Measurements from ENCODE around the gene CFAP20DC.

DNA sequence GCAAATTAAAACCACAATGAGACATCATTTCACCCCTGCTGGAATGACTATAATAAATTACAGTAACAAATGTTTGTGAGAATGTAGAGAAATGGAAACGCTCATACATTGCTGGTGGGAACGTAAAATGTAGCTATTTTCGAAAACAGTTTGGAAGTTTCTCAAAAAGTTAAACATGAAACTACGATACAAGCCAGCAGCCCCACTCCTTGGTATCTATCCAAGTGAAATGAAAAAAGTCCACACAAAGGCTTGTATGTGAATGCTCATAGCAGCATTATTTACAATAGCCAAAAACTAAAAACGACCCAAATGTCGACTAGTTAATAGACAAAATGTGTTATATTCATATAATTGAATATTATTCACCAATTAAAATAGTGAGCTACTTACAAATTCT lies 22.9 kb upstream of the CFAP20DC start:
- TF ChIP-seq, protein P1, sequence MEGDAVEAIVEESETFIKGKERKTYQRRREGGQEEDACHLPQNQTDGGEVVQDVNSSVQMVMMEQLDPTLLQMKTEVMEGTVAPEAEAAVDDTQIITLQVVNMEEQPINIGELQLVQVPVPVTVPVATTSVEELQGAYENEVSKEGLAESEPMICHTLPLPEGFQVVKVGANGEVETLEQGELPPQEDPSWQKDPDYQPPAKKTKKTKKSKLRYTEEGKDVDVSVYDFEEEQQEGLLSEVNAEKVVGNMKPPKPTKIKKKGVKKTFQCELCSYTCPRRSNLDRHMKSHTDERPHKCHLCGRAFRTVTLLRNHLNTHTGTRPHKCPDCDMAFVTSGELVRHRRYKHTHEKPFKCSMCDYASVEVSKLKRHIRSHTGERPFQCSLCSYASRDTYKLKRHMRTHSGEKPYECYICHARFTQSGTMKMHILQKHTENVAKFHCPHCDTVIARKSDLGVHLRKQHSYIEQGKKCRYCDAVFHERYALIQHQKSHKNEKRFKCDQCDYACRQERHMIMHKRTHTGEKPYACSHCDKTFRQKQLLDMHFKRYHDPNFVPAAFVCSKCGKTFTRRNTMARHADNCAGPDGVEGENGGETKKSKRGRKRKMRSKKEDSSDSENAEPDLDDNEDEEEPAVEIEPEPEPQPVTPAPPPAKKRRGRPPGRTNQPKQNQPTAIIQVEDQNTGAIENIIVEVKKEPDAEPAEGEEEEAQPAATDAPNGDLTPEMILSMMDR (conservative IDR thresholded peaks at IDR 0.05; ENCODE audit: low read length) = no peak
- no peak for TF ChIP-seq EZH2phosphoT487 (IDR thresholded peaks at IDR 0.05; ENCODE audit: borderline replicate concordance, low read depth, low read length)
